ENCODE measurements around the gene E4F1. TPM values are rescaled to one million over a fixed set of nuclear protein-coding genes. Genes with fewer than 3 reads are reported as not detected.

Gene E4F1
- total and polyA plus RNA-seq, 10 of the 15 experiments (the other 5 are each of a cell fraction or from before 2014, with no cell fraction given): 0.23 to 36.5 (median 14.5) TPM

DNA sequence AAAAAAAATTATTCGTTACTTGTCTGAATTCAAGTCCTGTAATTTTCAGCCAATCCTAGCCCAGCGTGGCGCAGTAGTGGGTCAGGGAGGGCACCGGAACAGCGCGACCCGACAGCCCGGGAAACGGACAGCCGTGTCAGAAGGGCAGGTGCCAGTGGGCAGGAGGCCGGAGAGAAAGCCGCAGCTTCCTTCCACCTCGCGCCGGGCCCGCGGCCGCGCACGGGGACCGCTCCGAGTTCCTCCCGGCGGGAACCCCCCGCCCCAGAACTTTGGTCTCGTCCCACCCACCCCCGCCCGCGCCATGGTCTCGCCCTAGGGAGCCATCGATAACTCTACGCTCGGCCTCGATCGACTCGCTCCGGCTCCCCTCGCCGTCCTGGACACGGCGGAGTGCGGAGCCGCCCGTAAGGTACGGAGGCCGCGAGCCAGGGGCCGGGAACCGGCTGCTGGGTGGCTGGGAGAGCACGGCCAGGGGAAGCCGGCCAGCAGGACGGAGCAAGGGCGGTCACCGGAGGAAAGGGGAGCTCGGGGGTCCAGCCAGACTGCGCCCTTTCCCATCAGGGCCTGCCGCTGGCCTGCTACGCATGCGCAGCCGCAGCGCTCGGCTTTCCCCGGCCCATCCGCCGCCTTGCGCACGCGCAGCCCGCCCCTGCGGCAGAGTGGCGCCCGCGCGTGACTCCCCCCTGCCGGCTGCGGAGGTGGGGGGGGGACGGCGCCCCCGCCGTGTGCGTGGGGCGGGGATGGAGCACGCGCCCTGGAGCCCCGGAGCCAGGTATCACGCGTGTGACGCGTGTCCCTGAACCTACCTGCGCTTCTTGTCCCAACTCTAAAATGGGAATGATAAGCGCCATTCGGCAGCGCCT is 18.1 kb upstream of the E4F1 start, which contains the start of gene MLST8 (continued):
- TF ChIP-seq, protein P1, sequence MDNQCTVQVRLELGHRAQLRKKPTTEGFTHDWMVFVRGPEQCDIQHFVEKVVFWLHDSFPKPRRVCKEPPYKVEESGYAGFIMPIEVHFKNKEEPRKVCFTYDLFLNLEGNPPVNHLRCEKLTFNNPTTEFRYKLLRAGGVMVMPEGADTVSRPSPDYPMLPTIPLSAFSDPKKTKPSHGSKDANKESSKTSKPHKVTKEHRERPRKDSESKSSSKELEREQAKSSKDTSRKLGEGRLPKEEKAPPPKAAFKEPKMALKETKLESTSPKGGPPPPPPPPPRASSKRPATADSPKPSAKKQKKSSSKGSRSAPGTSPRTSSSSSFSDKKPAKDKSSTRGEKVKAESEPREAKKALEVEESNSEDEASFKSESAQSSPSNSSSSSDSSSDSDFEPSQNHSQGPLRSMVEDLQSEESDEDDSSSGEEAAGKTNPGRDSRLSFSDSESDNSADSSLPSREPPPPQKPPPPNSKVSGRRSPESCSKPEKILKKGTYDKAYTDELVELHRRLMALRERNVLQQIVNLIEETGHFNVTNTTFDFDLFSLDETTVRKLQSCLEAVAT (IDR thresholded peaks at IDR 0.05): peak; percentile 100
- peak; percentile 39 for TF ChIP-seq DPF2 (IDR thresholded peaks at IDR 0.05)
- TF ChIP-seq, protein P2, sequence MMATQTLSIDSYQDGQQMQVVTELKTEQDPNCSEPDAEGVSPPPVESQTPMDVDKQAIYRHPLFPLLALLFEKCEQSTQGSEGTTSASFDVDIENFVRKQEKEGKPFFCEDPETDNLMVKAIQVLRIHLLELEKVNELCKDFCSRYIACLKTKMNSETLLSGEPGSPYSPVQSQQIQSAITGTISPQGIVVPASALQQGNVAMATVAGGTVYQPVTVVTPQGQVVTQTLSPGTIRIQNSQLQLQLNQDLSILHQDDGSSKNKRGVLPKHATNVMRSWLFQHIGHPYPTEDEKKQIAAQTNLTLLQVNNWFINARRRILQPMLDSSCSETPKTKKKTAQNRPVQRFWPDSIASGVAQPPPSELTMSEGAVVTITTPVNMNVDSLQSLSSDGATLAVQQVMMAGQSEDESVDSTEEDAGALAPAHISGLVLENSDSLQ (IDR thresholded peaks at IDR 0.05): no peak
- TF ChIP-seq CBFB (IDR thresholded peaks at IDR 0.05; ENCODE audit: low read depth): no peak
- TF ChIP-seq RELA (IDR thresholded peaks at IDR 0.05; ENCODE audit: borderline replicate concordance, partially characterized antibody): peak; percentile 73
- TF ChIP-seq SMC3 (IDR thresholded peaks at IDR 0.05; ENCODE audit: borderline replicate concordance, low read length): no peak; the same call in 1 of the 2 replicates
- 0 out of 2 replicates have a peak, but pooled peaks have one; percentile 19 for TF ChIP-seq SPI1 (IDR thresholded peaks at IDR 0.05; ENCODE audit: borderline replicate concordance, insufficient read depth, low read depth, low read length)
- no peak for TF ChIP-seq EZH2 (IDR thresholded peaks at IDR 0.05; ENCODE audit: borderline replicate concordance, control insufficient read depth, low read depth, low read length)
- no peak for TF ChIP-seq EP300 (IDR thresholded peaks at IDR 0.05; ENCODE audit: borderline replicate concordance in 1 of 2, control insufficient read depth in 1 of 2, low read depth in 2 of 2, low read length in 2 of 2)
- TF ChIP-seq, protein P3, sequence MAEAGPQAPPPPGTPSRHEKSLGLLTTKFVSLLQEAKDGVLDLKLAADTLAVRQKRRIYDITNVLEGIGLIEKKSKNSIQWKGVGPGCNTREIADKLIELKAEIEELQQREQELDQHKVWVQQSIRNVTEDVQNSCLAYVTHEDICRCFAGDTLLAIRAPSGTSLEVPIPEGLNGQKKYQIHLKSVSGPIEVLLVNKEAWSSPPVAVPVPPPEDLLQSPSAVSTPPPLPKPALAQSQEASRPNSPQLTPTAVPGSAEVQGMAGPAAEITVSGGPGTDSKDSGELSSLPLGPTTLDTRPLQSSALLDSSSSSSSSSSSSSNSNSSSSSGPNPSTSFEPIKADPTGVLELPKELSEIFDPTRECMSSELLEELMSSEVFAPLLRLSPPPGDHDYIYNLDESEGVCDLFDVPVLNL (IDR thresholded peaks at IDR 0.05; ENCODE audit: low read depth, low read length): no peak
- TF ChIP-seq, protein P4, sequence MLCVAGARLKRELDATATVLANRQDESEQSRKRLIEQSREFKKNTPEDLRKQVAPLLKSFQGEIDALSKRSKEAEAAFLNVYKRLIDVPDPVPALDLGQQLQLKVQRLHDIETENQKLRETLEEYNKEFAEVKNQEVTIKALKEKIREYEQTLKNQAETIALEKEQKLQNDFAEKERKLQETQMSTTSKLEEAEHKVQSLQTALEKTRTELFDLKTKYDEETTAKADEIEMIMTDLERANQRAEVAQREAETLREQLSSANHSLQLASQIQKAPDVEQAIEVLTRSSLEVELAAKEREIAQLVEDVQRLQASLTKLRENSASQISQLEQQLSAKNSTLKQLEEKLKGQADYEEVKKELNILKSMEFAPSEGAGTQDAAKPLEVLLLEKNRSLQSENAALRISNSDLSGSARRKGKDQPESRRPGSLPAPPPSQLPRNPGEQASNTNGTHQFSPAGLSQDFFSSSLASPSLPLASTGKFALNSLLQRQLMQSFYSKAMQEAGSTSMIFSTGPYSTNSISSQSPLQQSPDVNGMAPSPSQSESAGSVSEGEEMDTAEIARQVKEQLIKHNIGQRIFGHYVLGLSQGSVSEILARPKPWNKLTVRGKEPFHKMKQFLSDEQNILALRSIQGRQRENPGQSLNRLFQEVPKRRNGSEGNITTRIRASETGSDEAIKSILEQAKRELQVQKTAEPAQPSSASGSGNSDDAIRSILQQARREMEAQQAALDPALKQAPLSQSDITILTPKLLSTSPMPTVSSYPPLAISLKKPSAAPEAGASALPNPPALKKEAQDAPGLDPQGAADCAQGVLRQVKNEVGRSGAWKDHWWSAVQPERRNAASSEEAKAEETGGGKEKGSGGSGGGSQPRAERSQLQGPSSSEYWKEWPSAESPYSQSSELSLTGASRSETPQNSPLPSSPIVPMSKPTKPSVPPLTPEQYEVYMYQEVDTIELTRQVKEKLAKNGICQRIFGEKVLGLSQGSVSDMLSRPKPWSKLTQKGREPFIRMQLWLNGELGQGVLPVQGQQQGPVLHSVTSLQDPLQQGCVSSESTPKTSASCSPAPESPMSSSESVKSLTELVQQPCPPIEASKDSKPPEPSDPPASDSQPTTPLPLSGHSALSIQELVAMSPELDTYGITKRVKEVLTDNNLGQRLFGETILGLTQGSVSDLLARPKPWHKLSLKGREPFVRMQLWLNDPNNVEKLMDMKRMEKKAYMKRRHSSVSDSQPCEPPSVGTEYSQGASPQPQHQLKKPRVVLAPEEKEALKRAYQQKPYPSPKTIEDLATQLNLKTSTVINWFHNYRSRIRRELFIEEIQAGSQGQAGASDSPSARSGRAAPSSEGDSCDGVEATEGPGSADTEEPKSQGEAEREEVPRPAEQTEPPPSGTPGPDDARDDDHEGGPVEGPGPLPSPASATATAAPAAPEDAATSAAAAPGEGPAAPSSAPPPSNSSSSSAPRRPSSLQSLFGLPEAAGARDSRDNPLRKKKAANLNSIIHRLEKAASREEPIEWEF (IDR thresholded peaks at IDR 0.05; ENCODE audit: insufficient replicate concordance, low read depth, low read length): peak; percentile 95
- TF ChIP-seq ZNF24 (IDR thresholded peaks at IDR 0.05): no peak
- no peak for TF ChIP-seq HDAC2 (IDR thresholded peaks at IDR 0.05)
- TF ChIP-seq, protein P5, sequence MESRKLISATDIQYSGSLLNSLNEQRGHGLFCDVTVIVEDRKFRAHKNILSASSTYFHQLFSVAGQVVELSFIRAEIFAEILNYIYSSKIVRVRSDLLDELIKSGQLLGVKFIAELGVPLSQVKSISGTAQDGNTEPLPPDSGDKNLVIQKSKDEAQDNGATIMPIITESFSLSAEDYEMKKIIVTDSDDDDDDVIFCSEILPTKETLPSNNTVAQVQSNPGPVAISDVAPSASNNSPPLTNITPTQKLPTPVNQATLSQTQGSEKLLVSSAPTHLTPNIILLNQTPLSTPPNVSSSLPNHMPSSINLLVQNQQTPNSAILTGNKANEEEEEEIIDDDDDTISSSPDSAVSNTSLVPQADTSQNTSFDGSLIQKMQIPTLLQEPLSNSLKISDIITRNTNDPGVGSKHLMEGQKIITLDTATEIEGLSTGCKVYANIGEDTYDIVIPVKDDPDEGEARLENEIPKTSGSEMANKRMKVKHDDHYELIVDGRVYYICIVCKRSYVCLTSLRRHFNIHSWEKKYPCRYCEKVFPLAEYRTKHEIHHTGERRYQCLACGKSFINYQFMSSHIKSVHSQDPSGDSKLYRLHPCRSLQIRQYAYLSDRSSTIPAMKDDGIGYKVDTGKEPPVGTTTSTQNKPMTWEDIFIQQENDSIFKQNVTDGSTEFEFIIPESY (IDR thresholded peaks at IDR 0.05): no peak
- TF ChIP-seq, protein P6, sequence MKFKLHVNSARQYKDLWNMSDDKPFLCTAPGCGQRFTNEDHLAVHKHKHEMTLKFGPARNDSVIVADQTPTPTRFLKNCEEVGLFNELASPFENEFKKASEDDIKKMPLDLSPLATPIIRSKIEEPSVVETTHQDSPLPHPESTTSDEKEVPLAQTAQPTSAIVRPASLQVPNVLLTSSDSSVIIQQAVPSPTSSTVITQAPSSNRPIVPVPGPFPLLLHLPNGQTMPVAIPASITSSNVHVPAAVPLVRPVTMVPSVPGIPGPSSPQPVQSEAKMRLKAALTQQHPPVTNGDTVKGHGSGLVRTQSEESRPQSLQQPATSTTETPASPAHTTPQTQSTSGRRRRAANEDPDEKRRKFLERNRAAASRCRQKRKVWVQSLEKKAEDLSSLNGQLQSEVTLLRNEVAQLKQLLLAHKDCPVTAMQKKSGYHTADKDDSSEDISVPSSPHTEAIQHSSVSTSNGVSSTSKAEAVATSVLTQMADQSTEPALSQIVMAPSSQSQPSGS (IDR thresholded peaks at IDR 0.05; ENCODE audit: low read length): no peak
- TF ChIP-seq PAX8 (IDR thresholded peaks at IDR 0.05): no peak
